ENCODE data around the gene TSPAN19. TPM values are rescaled to one million over a fixed set of nuclear protein-coding genes. Genes with fewer than 3 reads are reported as not detected.

Gene TSPAN19
- total RNA-seq, 1 experiment from 2014 or later: not detected

- H4K8ac ChIP-seq (replicated peaks; ENCODE audit: insufficient read length, low read depth, low read length): no peak overlapping the region
- H4K5ac ChIP-seq (ENCODE audit: insufficient read length, low read depth, low read length): no peak overlapping the region
- H3K36me3 Mint-ChIP-seq (ENCODE audit: insufficient read depth in 1 of 3, low read depth in 3 of 3): no peaks in the 10 kb centered on the region
- H3K9me3 Mint-ChIP-seq: no peaks in the 10 kb centered on the region
- H3K4me2 ChIP-seq (ENCODE audit: insufficient read depth, insufficient read length, low read length): no peak overlapping the region
- no peak overlapping the region for H3K23ac ChIP-seq (ENCODE audit: insufficient read length, low read depth, low read length)
- H2BK120ac ChIP-seq (ENCODE audit: low read depth, low read length, poor library complexity, severe bottlenecking): no peak overlapping the region
- H2AK5ac ChIP-seq (ENCODE audit: insufficient read length, low read length): no peak overlapping the region
- H2BK12ac ChIP-seq (ENCODE audit: insufficient read length, low read depth, low read length): no peak overlapping the region
- H3K9ac ChIP-seq (ENCODE audit: extremely low read depth, insufficient read length, low read length): no peak overlapping the region
- H3K23me2 ChIP-seq (ENCODE audit: insufficient read length, low read depth, low read length, poor library complexity, severe bottlenecking): no peaks in the 10 kb centered on the region
- no peaks in the 10 kb centered on the region for H3K79me2 ChIP-seq (ENCODE audit: insufficient read depth, low read length)
- H3K56ac ChIP-seq (ENCODE audit: insufficient read length, low read depth, low read length): no peak overlapping the region
- H3K27me3 Mint-ChIP-seq (ENCODE audit: low read depth): no peaks in the 10 kb centered on the region
- H4K91ac ChIP-seq (ENCODE audit: insufficient read length, low read depth, low read length): no peak overlapping the region
- H4K20me1 ChIP-seq (ENCODE audit: control insufficient read depth, insufficient read depth, insufficient read length): no peaks in the 10 kb centered on the region
- H3K9me3 ChIP-seq (ENCODE audit: control insufficient read depth, low read depth, low read length): no peaks in the 10 kb centered on the region
- no peak overlapping the region for H2AFZ ChIP-seq (ENCODE audit: low read length)
- H3K4me3 Mint-ChIP-seq: no peak overlapping the region
- no peak overlapping the region for H3K18ac ChIP-seq (ENCODE audit: insufficient read length, low read depth, low read length)
- no peaks in the 10 kb centered on the region for H3K27me3 ChIP-seq (ENCODE audit: insufficient read depth, low read length)
- H3K4me1 ChIP-seq (ENCODE audit: insufficient read depth, low read length): no peaks in the 10 kb centered on the region
- no peak overlapping the region for H2BK15ac ChIP-seq (ENCODE audit: low read depth, low read length)
- TF ChIP-seq CTCF (conservative IDR thresholded peaks at IDR 0.05): no peak
- no peak overlapping the region for H3K4ac ChIP-seq (ENCODE audit: low read depth, low read length)
- H2BK5ac ChIP-seq (ENCODE audit: insufficient read length, low read length): no peak overlapping the region
- no peak overlapping the region for H3K14ac ChIP-seq (ENCODE audit: insufficient read depth, low read length)
- peaks cover 2 to 4% of the 10 kb centered on the region in 2 experiments; a peak in 2 of 4 replicates for H3K4me1 Mint-ChIP-seq
- no peak overlapping the region for H2BK20ac ChIP-seq (ENCODE audit: low read depth, low read length, poor library complexity, severe bottlenecking)
- DNase-seq: no peak
- H3K79me1 ChIP-seq (ENCODE audit: insufficient read depth, low read depth, low read length, poor library complexity, severe bottlenecking): no peaks in the 10 kb centered on the region
- H3K27ac Mint-ChIP-seq: no peak overlapping the region
- H3T11ph ChIP-seq (ENCODE audit: low read length): no peak overlapping the region
- no peak overlapping the region for H3K27ac ChIP-seq (ENCODE audit: insufficient read length, low read depth, low read length)
- no CpG with 5 or more reads among the region's 3 CpGs for WGBS (ENCODE audit: extremely low coverage, insufficient read length, low lambda C conversion rate)
These were observed 18.9 kb downstream of the TSPAN19 start for GRCh38 chr12:85017133-85017532.
